ENCODE results near the gene HDAC4.
"Not testable (repeated sequence)": the region's sequence is repeated elsewhere in the genome, so short reads cannot be mapped to it uniquely, and the experiment has no call there.

The HDAC4 gene

DNA sequence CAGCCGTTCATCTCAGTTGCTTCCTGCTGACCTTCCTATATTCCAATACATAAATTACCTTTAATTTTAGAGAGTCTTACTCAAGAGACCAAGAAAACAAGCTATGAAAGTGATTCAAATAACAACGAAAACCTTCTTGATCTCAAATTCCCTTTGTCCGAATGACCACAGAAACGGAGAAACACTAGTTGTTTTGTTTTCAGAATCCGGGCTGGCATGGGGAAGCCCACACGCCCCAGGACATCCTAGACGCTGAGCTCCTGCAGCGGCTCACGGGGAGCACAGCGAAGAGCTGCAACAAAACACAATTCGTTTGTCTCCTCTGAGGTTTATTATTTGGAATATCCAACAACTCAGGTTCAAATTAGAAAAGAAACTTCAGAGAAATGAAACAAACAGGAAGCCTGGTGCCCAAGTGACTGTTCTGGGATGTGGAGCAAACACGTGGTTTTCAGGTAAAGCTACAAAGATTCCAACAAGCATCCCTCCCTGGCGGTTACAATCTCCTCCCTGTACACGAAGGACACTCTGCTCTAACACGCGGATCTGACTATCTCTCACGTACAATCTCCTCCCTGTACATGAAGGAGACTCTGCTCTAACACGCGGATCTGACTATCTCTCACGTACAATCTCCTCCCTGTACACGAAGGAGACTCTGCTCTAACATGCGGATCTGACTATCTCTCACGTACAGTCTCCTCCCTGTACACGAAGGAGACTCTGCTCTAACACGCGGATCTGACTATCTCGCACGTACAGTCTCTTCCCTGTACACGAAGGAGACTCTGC, 315.4 kb downstream of the HDAC4 start:
- no peak for DNase-seq (ENCODE audit: low spot score)

GRCh38 chr2:239084007-239084406, 316.8 kb downstream of the HDAC4 start:
- no peak for DNase-seq (ENCODE audit: low spot score)

GRCh38 chr2:239082425-239082824, 318.4 kb downstream of the HDAC4 start:
- DNase-seq (ENCODE audit: low spot score), result no peak

DNA sequence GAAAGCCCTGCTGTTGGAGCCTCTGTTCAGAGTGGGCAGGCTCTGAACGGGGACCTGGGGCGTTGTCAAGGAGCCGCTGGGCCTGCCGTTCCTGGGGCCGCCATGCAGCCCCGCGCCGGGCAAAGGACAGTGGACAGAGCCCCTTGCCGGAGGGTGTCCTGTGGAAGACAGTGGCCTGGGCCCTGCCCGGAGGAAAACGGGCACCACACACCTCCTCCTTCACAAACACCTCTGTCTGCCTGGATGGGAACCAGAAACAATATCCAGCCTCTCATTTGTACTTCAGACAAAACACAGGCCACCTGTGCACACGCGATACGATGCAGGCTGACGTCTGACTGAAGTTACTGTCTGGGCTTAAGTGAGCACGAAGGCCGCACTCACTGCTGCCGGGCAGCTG, 319.2 kb downstream of the HDAC4 start:
- no peak for DNase-seq (ENCODE audit: low spot score)

DNA sequence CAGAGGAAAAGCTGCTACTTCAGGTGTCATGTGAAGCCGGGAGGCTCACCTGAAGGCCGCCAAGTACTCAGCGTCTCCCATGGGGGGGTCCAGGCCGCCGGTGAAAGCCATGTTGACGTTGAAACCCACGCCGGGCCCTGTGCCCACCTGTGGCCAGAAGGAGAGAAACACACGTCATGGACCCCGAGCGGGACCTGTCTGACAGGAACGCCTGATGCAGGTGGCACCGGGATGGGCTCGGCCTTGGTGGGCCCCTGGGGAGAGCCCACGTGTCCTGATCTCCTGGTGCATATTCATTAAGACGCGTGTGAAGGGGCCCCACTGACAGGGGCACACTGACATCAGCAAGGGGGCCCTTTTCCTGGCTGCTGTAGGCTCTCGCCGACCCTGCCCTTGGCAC, 319.8 kb downstream of the HDAC4 start:
- no peak for DNase-seq (ENCODE audit: low spot score)

- no peak for DNase-seq (ENCODE audit: low spot score)
These were observed 321.0 kb downstream of the HDAC4 start for GRCh38 chr2:239079671-239080294.

GRCh38 chr2:239078128-239078924, 322.5 kb downstream of the HDAC4 start:
- no peak for DNase-seq (ENCODE audit: low spot score)

GRCh38 chr2:239077260-239077659, 323.6 kb downstream of the HDAC4 start:
- no peak for DNase-seq (ENCODE audit: low spot score)

DNA sequence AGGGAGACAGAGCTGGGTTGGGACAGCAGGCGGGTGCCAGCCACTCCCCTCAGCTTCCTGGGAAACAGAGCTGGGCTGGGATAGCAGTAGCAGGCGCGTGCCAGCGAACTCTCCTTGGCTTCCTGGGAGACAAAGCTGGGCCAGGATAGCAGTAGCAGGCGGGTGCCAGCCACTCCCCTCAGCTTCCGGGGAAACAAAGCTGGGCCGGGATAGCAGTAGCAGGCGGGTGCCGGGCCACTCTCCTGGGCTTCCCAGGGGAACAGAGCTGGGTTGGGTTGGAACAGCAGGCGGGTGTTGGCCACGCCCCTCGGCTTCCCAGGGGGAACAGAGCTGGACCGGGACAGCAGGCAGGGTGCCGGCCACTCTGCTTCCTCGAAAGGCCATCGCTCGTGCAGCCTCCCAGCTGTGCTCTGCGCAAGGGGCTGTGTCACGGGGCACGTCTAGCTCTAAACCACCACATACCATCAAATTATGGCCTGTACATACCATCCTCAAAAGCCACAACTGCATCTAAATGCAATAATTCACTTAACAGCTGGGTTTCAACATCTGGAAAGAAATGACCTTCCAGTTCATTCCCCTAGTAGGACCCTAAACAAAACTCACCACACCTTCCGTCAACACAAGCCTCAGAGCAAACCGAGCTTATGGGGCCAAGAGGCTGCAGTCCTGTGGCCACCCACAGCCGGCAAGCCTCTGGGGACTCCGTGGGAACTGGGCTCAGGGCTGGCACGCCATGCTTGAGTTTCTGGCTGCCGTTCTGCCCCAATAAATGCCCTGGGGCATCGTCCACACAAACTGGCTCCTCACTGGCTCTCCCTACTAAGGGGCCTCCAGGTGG, 324.7 kb downstream of the HDAC4 start:
- DNase-seq (ENCODE audit: low spot score), result no peak

DNA sequence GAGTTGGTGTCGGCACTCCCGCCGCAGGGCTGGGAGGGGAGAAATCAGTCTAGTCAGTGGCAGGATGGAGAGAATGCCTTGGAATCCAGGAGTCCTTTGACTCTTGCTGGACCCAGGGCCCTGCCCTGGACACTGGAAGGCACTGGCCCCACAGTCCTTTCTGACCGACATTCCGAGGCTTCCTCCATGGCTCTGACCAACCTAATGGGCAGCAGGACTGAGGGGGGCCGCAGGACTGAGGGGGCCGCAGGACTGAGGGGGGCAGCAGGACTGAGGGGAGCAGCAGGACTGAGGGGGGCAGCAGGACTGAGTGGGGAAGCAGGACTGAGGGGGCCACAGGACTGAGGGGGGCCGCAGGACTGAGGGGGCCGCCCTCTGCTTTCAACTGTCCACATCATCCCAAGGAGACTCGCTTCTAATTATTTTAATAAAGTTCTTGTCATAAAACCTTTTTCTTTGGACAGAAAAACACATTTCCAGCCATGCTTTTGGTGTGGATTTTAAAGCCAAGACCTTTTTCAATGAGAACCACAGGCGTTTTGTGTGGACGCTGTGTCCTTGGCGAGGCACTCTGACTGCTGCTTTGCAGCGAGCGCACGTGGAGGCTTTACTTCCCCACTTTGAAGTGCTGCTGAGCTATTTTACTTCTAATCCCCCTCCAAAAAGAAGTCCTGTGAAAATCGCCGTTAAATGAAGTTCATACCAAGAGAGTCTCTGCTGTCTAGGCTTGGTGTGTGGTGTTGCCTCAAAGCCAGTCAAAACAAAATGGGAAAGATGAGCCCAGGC, 326.9 kb downstream of the HDAC4 start:
- DNase-seq (ENCODE audit: low spot score), result no peak

GRCh38 chr2:239073270-239073669, 327.6 kb downstream of the HDAC4 start:
- no peak for DNase-seq (ENCODE audit: low spot score)

DNA sequence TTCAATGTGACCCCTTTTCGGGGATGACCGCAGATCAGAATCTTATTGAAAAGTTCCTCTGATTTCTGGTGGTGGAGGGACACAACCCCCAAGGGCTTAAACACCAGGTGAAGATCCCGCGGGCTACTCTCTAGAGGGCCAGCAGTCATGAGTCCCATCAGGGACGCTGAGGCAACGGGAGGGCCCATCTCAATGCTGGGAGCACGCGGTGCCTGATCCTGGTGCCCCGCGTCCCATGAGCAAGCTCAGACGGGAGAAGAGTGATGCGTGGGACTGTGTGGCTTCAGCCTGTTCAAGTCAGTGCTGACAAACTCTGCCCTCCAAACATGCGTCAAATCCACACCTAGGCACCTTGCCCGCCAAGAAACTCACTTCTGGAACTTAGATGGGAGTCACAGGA, 328.0 kb downstream of the HDAC4 start:
- no peak for DNase-seq (ENCODE audit: low spot score)

- no peak for DNase-seq (ENCODE audit: low spot score)
These were observed 330.4 kb downstream of the HDAC4 start for GRCh38 chr2:239070466-239070865.

GRCh38 chr2:239069362-239070333, 331.2 kb downstream of the HDAC4 start:
- not testable (repeated sequence) for DNase-seq (ENCODE audit: low spot score)

DNA sequence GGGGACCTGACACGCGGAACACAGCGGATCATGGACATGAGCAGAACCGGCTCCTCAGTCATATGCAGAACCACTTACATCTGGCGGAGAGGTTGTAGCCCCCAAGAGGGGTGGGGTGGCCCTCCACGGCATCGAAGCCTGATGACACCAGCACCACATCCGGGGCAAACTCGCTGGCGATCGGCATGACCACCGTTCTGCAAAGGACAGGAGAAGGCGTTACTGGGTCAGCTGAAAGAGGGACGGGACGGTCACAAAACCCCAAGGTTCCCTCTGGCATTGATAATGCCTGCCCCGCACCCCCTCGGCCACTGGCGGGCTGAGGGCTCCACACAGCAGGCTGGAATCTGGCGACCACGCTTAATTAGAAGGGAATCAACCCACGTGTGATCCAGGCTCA, 332.4 kb downstream of the HDAC4 start:
- DNase-seq (ENCODE audit: low spot score), result no peak

- DNase-seq (ENCODE audit: low spot score), result no peak
These were observed 333.5 kb downstream of the HDAC4 start for GRCh38 chr2:239067196-239067865.

DNA sequence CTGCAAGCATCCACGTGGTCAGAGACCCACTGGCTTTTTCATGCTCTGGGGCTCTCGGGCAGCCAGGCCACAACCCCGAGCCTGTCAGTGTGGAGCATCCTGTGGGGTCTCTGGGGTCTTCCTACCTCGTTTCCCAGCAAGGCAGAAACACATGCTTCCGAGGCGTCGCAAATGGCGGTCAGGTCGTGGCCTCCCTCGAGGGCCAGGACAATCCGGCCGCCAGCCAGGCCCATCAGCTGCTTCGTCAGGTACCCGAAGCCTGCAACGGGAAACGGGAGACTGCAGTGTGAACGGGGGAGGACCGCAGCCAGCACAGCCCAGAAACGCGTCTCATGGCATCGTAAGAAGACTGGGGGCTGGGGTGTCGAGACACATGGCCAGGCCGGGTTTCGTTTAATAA, 334.2 kb downstream of the HDAC4 start:
- DNase-seq (ENCODE audit: low spot score), result no peak

- no peak for DNase-seq (ENCODE audit: low spot score)
These were observed 334.9 kb downstream of the HDAC4 start for GRCh38 chr2:239065962-239066361.

DNA sequence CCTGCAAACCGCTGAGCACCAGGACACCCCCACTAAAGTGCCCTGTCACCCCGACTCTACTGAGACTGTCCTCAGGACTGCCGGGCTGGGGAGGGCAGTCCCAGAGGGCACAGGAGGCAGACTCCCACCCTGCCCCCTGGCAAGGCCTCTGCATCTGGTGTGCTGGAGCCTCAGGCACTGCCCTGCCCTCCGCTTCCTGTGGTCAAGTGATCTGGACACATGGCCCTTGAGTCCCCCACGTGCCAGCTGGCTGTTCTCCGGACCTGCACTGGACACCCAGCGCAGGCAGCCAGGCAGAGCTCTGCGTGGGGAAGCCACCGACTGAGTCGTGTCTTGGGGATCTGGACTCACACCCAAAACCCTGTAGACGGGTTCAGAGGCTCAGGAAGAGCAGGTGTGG, 335.3 kb downstream of the HDAC4 start:
- DNase-seq (ENCODE audit: low spot score), result no peak

All from CD4-positive, alpha-beta T cell treated with Interleukin-15 for 4 hours (primary cell).